HFFc6 (cell line): ENCODE results near the gene TFB2M. TPM values are rescaled to one million over a fixed set of nuclear protein-coding genes. Genes with fewer than 3 reads are reported as not detected.
"Not testable (repeated sequence)": the region's sequence is repeated elsewhere in the genome, so short reads cannot be mapped to it uniquely, and the experiment has no call there.

Experiments
- DNase-seq: peaks from one replicate; pipeline ENCODE4 v3.0.0-alpha.2; 2018
- H3K27ac Mint-ChIP-seq: 2 replicates; pipeline ENCODE4 v1.8.0; 2020; ENCODE audit warnings: mild to moderate bottlenecking, mixed read lengths
- H3K27me3 Mint-ChIP-seq: 2 replicates; pipeline ENCODE4 v1.8.0; 2021; ENCODE audit warnings: mild to moderate bottlenecking, moderate library complexity, mixed read lengths; ENCODE audit not compliant: insufficient read depth
- H3K36me3 Mint-ChIP-seq: 2 replicates; pipeline ENCODE4 v1.8.0; 2021; ENCODE audit warnings: low read depth, mixed read lengths
- H3K4me1 Mint-ChIP-seq: 2 replicates; pipeline ENCODE4 v1.8.0; 2020; ENCODE audit warnings: low read depth, mixed read lengths
- H3K4me3 Mint-ChIP-seq: 2 replicates; pipeline ENCODE4 v1.8.0; 2020; ENCODE audit warnings: mild to moderate bottlenecking, moderate library complexity, mixed read lengths
- H3K9me3 Mint-ChIP-seq: 2 replicates; pipeline ENCODE4 v1.8.0; 2020; ENCODE audit warnings: mild to moderate bottlenecking, mixed read lengths
- total RNA-seq, 6 experiments: library from RNA; stranded (reverse); fragmentation: NEBNext Ultra II Directional; extraction: Animal tissue kit (Norgen Biotek cat#: 25700); gene quantifications; 2 replicates in 1 of 6; 3 replicates in 5 of 6; pipeline ENCODE4 v1.2.3, GENCODE V29; 2021
- TF ChIP-seq, protein P1 (sequence below): fragments of 200-600 bp; sonication (generic); IDR thresholded peaks from 2 replicates; pipeline ENCODE4 v1.5.0; 2021; ENCODE audit warnings: antibody characterized with exemption, mild to moderate bottlenecking

TFB2M gene
- total RNA-seq, 6 experiments from 2014 or later: 21.2 to 25.0 (median 23.0) TPM

DNA sequence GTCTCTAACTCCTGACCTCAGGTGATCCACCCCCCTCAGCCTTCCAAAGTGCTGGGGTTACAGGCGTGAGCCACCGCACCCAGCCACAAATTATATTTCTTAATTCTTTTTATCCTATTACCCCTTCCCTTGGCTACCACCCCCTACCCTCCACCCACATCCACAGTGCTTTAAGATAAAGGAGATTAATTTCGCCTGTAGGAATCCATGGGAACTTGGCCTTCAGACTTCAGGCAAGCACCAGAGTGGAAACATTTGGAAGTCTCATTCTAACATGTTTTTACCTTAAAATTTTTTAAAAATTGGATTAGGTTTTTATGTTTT lies 10.6 kb upstream of the TFB2M start:
- peak overlapping the region; percentile 62; the same call in 1 of the 2 replicates for H3K27ac Mint-ChIP-seq
- H3K27me3 Mint-ChIP-seq: no peaks in the 10 kb centered on the region; the same call in 1 of the 2 replicates
- H3K9me3 Mint-ChIP-seq: no peaks in the 10 kb centered on the region
- TF ChIP-seq, protein P1, sequence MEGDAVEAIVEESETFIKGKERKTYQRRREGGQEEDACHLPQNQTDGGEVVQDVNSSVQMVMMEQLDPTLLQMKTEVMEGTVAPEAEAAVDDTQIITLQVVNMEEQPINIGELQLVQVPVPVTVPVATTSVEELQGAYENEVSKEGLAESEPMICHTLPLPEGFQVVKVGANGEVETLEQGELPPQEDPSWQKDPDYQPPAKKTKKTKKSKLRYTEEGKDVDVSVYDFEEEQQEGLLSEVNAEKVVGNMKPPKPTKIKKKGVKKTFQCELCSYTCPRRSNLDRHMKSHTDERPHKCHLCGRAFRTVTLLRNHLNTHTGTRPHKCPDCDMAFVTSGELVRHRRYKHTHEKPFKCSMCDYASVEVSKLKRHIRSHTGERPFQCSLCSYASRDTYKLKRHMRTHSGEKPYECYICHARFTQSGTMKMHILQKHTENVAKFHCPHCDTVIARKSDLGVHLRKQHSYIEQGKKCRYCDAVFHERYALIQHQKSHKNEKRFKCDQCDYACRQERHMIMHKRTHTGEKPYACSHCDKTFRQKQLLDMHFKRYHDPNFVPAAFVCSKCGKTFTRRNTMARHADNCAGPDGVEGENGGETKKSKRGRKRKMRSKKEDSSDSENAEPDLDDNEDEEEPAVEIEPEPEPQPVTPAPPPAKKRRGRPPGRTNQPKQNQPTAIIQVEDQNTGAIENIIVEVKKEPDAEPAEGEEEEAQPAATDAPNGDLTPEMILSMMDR: no peak
- DNase-seq: no peak
- H3K4me1 Mint-ChIP-seq: peaks cover 60% of the 10 kb centered on the region
- H3K36me3 Mint-ChIP-seq: peaks cover 34% of the 10 kb centered on the region
- H3K4me3 Mint-ChIP-seq: no peak overlapping the region

DNA sequence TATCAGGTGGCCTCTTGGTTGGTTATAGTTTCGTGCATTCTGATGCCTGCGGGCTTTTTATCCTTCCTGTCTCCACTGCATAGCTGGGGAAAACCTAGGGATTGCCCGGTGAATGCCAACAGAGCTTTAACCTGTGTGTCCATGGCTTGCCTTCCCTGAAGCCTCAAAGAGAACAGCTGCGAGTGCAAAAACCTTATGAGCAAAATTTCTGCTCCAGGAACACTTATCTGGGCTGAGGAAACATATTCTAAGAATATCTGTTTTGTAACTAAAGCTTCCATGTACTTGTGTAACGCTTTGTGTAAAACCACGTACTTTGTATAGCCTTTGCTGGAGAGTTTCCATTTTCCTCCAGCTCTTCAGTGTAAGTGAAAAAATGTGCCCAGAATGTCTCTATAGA lies 7.4 kb upstream of the TFB2M start:
- Mint-ChIP-seq H3K9me3 (no peaks in the 10 kb centered on the region), H3K27me3 (peaks cover 1% of the 10 kb centered on the region; the same call in 1 of the 2 replicates), H3K4me3 (no peak overlapping the region), H3K27ac (no peak overlapping the region; the same call in 1 of the 2 replicates), H3K36me3 (peaks cover 33% of the 10 kb centered on the region), H3K4me1 (peaks cover 47% of the 10 kb centered on the region)
- DNase-seq: no peak
- TF ChIP-seq, protein P1: no peak

DNA sequence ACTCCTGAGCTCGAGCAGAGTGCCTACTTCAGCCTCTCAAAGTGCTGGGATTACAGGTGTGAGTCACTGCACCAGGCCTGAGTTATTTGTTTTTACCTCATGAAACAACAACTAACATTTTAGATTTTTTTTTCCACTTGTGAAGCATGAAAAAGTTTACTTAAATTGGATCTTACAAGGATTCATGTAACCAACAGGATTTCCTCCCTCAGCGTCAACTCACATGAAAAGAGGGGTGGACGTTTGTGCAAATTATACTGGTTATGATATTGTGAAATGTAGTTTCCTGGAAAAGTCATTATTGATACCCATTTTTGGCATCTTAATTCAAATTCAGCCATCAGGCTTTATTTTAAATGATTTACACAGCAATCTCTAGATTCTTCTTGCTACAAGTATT lies 6.7 kb upstream of the TFB2M start:
- Mint-ChIP-seq H3K27ac (peak overlapping the region; percentile 31; the same call in 1 of the 2 replicates), H3K9me3 (no peaks in the 10 kb centered on the region)
- no peak for DNase-seq

DNA sequence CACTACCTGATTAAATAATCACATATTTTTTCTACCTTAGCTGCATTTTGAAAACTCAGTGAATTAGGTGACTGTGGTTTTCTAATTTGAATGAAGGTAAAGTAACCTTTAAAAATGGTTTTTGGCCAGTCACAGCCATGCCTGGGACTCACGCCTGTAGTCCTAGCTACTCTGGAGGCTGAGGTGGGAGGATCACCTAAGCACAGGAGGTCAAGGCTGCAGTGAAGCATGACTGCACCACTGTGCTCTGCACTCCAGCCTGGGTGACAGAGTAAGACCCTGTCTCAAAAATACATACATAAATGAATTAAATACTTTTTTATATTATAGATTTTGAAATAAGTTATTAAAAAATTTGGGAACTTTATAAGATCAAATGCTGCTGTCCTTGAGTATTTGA lies 5.9 kb upstream of the TFB2M start:
- H3K27me3 Mint-ChIP-seq: peaks cover 1% of the 10 kb centered on the region; the same call in 1 of the 2 replicates
- H3K36me3 Mint-ChIP-seq: peaks cover 42% of the 10 kb centered on the region
- H3K27ac Mint-ChIP-seq: no peak overlapping the region
- peaks cover 40% of the 10 kb centered on the region for H3K4me1 Mint-ChIP-seq
- H3K9me3 Mint-ChIP-seq: no peaks in the 10 kb centered on the region
- H3K4me3 Mint-ChIP-seq: no peak overlapping the region
- TF ChIP-seq, protein P1: no peak
- DNase-seq: no peak

More for the DNA sequence above, 6.7 kb upstream of the TFB2M start:
- H3K36me3 Mint-ChIP-seq: peaks cover 39% of the 10 kb centered on the region
- TF ChIP-seq, protein P1: no peak
- H3K27me3 Mint-ChIP-seq: peaks cover 1% of the 10 kb centered on the region; the same call in 1 of the 2 replicates
- no peak overlapping the region for H3K4me3 Mint-ChIP-seq
- H3K4me1 Mint-ChIP-seq: peaks cover 46% of the 10 kb centered on the region

DNA sequence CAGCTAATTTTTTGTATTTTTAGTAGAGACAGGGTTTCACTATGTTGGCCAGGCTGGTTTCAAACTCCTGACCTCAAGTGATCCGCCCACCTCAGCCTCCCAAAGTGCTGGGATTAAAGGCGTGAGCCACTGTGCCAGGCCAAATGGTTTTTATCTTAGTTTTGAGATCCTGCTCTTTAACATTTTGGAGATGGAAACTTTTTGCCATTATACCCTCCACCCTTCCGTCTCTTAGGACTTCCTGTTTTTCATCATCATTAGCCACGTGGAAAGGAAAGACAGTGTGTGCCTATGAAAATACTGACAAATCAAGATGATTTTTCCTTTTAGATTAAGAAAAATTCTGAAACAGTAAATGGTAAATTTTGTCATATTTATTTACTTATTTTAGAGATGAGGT lies 5.2 kb upstream of the TFB2M start:
- not testable (repeated sequence) for H3K27me3 Mint-ChIP-seq, H3K4me3 Mint-ChIP-seq, H3K9me3 Mint-ChIP-seq, DNase-seq
- peaks cover 44% of the 10 kb centered on the region for H3K36me3 Mint-ChIP-seq
- peak overlapping the region; percentile 7 for H3K27ac Mint-ChIP-seq
- peaks cover 34% of the 10 kb centered on the region for H3K4me1 Mint-ChIP-seq

DNA sequence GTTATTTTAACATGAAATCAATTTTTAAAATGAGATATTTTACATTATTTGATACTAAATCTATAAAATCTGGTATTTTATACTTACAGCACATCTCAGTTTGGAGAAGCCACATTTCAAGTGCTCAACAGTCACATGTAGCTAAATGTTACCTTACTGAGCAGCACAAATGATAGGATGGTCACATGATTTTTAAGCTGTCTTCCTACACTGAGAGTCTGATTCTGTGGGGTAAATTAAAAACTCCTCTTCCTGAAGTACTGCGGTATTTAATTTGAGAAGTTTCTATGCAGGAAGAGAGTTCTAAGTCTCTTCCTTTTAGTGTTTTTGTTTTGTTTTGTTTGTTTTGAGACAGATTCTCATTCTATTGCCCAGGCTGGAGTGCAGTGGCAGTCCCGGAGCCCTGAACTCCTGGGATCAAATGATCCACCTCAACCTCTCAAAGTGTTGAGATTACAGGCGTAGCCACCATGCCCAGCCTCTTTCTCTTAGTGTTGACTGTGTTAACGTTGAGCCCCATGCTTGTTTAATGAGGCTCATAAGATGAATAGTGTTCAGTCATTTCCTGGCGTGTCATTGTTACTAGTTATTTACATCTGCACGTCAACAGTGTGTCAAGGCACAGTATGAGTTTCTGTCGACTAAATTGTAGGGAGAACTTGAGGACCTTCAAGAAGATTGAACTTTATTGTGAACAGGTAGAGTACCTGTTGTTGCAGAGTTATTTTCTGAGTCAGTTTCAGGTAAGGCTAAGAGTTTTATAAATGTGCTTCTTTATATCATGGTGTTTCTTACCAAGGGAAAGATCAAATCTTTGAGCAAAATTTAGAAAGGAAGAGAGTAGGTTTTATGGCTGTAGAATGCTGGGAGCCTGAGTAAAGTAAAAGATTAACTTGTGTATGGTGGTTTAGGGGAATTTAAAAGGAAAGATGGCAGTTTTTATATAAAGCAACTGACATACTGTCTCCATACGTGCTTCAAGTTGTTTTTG lies 3.5 kb upstream of the TFB2M start:
- TF ChIP-seq, protein P1: no peak
- H3K27me3 Mint-ChIP-seq: peaks cover 3% of the 10 kb centered on the region
- no peak for DNase-seq
- H3K27ac Mint-ChIP-seq: peak overlapping the region; percentile 68
- peaks cover 12% of the 10 kb centered on the region for H3K9me3 Mint-ChIP-seq
- H3K4me3 Mint-ChIP-seq: peak overlapping the region; percentile 85
- H3K36me3 Mint-ChIP-seq: peaks cover 48% of the 10 kb centered on the region
- H3K4me1 Mint-ChIP-seq: peaks cover 41% of the 10 kb centered on the region
